Activated CD4-positive, alpha-beta T cell treated with anti-CD3 and anti-CD28 coated beads, Interleukin-2, amount 50 U/mL, for 16 hours (primary cell): ENCODE results near the gene FTO.

Source experiments
- DNase-seq: peaks from one replicate; pipeline ENCODE4 v3.0.0-alpha.2; 2020

The FTO gene

DNA sequence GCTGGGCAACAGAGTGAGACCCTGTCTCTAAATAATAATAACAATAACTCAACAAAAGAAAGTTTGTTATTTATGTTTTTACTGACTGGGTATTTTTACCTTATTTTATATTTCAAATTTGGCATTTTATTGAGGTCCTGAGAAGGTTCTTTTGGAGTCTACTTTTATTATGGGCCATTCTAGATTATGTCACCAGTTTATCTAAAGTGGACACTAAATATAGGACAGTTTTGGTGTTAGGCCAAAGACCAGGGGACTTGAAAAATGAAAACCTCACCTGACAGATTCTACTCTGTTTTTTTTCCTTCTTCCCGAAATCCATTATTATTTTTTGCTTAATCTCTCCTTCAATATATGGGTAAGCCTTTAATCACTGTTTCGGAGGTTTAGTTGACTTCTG is 8.1 kb downstream of the FTO start:
- no peak for DNase-seq

DNA sequence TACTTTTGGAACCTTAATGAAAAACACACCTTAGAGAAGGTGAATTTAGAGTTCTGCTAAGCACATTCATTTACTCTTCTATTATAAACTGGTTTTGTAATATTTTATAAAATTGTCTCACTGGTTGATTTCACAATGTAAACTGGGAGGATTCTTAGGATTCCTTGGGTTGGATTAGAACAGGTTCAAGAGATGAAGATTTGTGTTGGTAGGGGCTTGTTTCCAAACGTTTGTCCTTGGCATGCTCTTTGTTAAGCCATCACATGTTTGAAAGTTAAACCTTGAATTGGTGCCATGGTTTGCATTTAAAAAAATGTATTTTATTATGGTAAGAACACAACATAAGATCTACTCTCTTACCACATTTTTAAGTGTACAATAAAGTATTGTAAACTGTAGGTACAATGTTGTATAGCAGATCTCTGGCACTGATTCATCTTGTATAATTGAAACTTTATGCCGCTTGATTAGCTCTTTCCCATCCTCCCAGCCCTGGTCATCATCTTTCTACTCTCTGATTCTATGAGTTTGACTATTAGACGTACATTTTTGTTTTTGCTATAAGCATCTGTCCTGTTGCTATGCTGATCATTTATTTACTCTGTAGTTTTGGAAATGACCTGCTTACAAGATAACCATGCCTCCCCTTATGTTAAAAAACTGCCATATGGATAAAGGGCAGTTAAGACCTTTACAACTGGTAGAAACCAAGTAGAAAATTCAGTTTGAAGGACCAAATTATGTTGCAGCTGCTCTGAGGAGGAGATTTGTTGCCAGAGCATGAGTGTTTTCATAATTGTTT is 9.6 kb downstream of the FTO start:
- no peak for DNase-seq

DNA sequence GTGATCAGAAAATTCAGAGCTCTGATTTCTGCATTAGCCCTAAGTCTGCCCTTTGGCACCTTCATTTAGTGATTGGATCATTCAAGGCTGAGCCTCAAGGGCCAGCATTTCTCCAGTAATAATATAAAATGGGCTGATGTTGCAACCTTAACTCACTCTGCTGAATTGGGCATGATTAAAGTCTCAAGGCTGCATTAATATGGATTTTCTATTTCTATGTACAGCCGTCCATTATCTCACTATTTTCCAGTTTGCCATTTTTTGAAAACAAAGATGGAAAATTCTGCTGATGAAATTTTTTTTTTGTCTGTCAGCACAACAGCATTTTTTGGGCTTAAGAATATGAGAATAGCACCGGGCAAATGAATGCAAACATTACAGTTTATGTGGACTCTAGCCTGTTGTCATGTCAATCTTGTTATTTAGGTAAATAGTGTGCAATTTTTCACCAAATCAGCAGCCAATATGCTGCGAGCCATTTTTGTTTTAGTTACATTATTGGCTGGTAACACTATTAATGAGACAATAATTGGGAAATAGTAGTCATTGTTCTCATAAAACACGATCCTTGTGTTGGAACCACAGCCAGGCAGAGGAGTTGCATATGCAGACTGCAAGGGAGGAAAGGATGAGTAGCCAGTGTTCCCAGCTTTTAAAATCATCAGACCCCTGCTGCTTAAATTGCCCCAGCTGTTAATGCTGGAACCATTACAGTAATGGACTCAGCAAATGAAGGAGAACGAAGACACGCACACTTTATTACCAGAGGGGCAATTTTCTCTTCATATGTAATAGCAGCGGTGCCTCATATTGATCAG is 10.5 kb downstream of the FTO start:
- no peak for DNase-seq

DNA sequence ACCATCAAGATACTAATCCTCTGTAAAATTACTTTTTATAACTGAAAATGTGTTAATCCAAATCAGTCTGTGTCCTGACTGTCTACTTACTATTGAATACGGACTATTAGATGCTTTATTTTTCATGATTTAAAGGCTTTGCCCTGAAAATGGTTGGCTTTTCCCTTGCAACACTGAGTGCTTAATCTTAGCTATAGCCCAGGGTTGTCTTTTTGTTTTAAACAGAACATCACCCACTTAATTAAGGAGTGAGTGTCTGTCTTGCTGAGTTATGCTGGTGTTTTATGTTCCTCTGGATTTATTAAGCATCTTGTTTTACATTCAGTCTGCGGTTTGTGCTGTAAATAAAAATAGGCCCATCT is 11.0 kb downstream of the FTO start:
- DNase-seq, result no peak

DNA sequence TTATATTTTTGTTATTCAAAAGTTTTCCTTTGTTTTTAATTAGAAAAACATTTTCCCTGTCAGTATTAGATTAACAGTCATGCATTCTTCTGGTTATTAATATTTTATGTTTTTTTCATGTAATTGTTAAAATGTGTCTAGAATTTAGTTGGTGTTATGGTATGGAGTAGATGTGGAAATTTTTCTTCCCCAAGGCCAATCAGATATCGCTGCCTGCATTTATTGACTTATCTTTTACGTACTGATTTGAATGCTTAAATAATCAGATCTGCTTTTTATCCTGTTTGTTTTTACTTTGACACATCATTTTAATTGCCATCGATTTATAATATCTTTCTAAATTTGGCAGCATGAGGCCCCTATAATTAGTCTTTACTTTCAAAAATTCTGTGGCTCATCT is 13.6 kb downstream of the FTO start:
- DNase-seq, result no peak

DNA sequence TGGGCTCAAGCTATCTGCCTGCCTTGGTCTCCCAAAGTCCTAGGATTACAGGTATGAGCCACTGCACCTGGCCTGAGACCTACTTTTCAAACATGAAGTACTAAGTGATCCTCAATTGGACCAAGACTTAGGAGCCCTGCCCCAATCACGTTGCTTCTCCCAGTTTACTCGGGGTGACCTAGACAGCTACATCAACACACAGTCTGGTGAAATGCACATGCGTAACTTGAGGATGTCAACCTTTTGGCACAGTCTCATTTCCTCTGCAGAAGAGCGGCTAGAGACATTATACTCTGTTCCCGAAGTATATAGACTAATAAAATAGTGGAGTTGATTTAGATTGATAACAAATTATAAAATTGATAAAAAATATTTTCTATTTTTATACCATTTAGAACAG is 17.1 kb downstream of the FTO start:
- no peak for DNase-seq

DNA sequence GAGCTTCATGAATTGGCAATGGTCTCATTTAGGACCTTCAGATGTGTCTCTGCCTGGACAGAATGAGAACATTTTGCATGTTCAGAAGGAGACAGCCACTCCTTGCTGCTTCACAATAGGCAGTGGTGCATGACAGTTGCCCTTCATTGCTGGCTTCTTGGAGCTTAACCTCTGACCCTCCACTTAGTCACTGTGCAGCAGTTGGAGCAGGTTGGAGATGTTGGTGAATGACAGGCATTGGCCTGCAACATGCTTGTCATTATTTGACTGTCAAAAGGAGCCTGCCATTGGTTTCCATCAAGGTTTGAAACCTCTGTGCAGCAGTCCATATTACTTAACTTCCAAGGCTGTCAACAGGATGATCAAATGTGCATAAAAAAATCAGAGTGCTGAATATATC is 22.7 kb downstream of the FTO start:
- DNase-seq, result no peak

DNA sequence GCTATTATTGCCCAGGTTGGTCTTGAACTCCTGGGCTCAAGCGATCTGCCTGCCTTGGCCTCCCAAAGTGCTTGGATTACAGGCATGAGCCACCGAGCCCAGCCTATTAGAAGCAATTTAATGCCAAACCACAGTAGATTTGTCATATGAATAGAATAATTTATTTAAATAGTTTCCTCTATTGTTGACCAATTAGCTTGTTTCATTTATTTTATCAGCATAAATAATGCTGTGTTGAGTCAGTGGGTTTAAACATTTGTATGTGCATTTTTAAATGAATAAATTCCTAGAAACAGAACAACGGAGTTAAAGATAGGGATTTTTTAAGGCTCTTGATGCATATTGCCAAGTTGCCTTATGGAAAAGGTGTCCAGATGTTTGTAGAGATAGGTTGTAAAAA is 26.7 kb downstream of the FTO start:
- no peak for DNase-seq

DNA sequence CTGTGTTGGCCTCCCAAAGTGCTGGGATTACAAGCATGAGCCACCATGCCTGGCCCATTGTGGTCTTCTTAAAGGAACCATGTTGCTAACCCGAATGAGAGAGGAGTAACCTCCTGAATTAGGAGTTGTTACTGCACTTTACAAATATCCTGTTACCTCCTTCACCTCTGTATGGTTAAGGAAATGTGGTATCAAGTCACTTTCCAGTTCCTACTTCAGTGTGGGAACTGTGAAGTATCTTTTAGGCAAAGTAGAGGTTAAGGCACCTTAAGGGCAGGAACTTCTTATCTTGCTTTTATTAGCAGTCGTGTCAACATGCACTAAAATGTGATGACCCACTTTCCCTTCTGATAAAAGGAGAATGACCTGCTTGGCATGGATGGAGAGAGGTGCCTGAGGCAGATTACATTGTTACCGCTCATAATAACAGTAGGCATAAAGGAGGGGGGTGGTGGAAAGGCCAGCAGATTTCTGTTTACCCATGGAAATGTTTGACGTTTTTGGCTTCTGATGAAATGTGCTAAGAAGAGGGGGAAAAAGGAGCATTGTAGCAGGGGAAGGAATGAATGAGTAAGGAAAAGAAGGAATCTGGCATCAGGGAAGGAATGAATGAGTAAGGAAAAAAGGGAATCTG is 28.5 kb downstream of the FTO start:
- DNase-seq, result no peak

DNA sequence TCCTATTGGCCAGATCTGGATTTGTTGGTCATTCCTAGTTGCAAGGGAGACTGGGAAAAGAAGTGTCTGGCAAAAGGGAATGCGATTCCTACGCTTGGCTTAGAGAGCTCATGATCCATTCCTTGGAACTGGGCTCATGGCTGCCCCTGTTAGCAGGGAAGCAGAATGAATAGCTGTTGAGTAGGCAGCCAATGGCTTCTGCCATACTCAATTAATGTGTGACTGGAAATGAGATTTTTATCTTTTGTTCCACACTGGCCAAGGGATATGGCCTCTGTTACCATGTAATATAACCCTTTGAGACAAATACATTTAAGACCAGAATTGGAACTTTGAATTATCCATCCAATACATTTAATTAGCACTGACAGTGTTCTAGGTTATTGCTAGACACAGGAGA is 31.0 kb downstream of the FTO start:
- no peak for DNase-seq

DNA sequence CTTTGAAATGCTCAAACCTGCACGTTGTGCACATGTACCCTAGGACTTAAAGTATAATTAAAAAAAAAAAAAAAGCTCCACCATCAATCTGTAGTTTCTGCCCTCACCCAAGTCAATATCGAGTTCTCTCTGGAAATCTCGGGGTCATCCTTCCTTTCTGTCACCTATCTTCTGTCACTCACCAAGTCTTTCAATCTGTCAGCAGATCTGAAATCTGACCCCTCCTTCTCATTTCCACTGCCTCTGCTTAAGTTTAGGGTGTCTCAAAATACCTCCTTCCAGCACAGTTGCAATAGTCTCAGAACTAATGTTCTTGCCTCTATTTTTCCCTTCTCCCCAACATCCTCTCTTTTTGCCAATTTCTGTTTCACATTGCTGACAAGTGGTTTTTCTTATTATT is 32.3 kb downstream of the FTO start:
- DNase-seq, result no peak

DNA sequence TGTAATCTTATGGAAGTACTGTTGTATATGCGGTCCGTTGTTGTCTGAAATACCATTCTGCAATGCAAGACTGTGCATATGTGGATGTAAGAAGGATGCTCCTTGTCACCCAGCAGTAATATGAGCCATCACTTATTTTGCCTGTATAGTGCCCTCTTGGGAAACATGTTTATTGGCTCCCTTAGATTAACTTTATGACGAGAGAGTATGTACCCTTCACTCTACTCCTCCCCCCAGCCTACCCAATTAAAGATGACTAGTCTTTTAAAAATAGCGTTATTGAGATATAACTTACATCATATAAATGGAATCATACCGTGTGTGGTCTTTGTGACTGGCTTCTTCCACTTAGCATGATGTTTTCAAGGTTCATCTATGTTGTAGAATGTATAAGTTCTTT is 33.6 kb downstream of the FTO start:
- DNase-seq, result no peak

DNA sequence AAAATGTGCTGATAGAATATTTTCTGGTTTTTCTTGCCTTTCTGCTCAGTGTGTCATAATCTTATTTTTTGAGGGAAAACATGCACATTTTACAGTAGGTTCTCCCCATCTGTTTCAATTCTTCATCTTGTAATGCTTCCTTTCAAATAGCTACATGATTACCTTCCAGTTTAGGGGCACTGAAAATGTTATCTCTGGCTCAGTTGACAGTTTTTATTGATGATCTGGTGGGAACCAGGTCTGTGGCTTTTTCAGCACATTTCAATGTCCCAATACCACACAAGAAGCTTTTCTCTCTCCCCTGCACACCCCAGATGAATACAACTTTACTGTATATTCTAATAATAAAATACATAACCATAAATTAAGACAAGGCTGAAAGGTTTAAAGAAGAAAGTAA is 36.5 kb downstream of the FTO start:
- no peak for DNase-seq

DNA sequence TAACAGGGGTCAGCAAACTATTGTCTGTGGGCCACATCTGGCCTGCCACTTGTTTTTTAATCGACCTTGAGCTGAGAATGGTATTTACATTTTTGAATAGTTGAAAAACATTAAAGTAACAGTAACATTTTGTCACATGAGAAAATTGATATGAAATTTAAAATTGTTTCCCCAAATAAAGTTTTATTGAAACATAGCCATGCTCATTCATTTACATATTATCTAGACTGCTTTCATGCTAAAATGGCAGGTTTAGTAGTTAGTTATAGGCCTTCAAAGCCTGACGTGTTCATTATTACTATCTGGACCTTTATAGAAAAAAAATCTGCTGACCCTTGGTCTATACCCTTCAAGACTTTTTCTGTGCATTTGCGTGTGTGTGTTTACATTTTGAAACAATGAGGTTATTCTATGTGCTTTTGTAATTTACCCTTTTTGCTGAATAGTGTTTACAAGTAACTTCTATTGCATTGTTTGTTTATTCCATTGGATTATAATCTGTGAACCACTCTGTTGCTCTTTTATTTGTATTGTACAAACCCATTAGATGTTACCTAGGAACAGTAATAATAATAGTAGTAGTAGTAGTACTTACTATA is 37.1 kb downstream of the FTO start:
- no peak for DNase-seq

DNA sequence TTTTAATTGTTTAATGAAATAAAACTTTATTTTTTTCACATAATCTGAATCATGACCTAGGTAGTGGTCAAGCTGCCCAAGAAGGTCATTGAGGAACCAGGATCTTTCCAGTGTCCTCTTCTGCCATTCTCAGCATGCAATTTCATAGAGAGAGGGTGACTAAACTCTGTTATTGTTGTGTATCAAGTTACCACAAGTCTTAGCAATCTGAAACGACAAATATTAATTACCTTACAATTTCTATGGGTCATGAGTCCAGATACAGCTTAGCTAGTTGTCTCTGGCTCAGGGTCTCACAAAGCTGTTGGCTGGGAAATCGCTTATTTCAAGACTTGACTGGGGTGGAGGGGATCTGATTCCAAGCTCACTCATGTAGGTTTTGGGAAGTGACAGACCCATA is 37.6 kb downstream of the FTO start:
- no peak for DNase-seq

DNA sequence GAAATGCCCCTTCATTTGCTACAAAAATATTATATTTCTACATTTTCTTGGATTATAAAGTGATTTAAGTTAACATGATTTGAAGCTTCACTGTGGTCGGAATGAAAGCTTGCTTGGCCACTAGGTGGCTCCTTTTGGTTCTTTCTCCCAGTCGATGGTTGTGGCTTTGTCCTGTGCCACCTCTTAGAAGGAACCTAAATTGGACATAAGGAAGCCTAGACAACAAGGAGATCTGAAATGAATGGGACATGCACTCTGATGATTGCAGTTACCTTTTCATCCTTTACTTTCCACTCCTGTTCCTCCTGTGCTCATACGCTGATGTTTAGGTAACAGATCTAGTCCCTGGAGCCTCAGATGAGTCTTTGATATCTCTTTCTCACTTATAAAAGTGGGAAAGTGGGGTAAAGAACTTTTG is 39.2 kb downstream of the FTO start:
- DNase-seq, result peak; percentile 29

DNA sequence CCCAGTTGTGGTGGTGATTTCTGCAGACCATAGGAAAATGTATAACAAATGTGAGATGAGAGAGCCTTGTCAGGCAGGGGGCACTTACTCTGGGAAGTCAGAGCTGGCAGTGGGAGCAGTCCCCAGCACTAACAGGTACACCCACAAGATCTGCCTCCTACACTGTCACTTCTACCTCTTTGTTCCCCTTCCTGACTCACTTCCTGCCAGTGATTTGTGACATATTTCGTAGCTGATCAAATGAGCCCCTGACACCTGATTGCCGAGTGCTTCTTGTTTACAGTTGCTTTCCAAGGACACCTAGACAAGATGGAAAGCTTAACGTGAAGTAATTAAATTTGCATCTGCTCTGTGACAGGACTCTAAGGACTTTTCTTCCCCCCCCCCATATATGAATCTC is 40.5 kb downstream of the FTO start:
- peak; percentile 68 for DNase-seq

DNA sequence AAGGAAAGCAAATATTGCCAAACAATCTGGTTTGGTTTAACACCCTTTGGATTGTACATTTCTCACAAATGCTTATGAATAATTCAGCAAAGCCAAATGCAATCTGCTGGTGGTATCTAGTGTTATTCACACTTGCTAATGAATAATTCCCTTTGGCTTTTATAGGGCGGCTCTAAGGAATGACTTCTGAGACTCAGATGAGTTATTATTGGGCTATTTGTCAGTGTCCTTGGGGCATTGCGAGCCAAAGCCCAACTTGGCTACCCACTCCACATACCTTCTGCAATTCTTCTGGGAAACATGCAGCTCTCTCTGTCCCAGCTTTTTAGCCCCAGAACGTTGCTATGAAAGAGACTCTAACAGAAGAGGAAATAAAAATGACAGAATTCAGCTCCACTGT is 41.1 kb downstream of the FTO start:
- DNase-seq, result no peak

DNA sequence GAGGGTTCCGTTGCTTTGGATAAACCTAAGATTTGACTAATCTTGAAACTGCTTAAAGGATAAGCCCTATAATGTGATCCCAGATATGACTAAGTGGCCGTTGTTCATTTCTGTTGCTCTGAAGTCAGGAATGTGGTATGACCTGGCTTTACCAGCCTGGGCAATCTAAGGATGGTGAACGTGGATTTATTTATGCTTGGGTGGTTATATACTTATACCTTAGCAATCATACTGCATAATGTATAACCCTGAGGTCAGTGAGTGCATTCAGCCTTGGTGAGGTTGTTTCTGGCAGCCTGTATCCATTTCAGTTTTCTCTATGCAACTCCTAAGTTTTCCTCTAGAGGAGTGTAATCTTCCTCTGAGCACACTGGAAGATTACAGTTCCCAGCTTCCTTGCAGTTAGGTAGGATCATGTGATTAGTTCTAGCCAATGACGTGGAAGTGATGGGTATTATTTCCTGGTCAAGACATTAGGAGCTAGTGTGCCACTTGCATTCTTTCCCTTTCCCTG is 41.9 kb downstream of the FTO start:
- peak; percentile 63 for DNase-seq

DNA sequence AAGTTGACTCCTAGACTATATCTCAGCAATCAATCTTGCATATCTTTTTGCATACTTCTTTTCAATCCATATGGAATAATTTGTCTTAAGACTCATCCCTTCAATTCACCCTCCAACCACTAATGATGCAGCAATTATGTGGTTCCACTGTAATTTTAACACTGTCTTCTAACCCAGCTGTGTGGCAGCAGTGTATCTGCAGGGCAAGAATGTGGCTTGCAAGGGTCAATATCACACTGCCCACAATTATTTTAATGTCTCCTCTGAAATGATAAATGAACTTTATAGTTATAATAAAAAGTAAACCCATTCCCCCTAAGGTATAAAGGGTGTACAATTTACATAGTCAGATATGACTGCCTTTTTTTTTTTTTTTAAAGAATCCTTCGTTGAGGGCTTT is 48.6 kb downstream of the FTO start:
- no peak for DNase-seq

DNA sequence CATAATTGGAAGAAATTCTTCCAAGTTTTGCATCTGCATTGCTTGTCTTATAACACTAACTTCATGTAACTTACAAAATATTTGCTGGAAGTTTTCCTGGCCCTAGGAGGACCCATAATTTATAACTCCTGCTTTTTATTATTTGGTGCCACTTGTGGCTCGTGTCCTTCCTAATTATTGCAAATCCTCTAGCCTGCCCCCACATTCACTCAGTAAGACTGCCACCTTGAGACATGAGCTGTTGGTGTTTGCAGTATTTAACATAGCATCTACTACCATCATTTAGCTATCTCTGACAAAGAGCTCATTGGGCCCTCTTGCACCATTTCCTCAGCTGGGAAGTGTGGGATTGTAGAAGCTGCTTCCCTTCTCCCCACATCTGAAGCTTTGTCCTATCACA is 49.5 kb downstream of the FTO start:
- no peak for DNase-seq

DNA sequence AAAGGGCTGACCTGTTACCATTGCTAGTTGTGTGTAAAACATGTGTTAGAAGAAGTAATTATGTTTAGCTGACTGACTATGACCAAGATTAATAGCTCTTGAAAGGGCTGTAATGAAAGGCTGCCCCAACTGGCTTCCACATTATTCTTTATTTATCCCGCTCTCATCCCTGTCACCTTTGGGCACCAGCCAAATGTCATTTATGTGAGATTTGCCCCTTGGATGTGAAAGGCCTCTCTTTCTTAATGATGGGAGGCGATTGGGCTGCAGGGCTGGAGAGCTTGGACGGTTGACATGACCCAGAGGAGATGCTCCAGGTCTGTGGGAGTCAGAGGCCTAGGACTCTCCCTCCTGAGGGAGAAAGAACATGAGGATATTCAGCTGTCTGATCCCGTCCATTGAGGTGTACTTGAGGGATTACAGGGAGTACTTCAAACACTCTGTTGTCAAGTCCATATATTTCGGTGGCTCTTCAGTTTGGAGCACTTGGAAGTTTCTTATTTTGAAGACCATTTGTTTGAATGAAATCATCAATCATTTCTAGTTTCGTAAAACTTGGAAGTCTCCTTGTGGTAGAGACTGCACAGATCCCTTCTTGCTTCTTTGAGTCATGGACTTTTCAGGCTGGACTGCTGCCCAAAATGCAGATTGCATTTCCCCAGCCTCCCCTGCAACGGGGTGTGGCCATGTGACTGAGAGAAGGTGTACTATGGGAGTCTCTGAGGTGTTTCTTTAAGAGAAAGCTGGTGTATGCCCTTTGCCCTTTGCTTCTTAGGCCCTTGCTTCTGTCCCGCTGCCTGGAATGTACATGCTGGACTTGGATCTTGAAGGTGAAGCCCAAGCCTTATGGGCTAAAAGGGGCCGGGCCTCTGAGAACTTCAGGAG is 51.3 kb downstream of the FTO start:
- DNase-seq, result no peak
